Activated CD4-positive, alpha-beta memory T cell treated with anti-CD3 and anti-CD28 coated beads, Interleukin-2, amount 10 ng/mL, durations not matched to agents 7 days and 5 days (primary cell): ENCODE data around the gene ADNP2. TPM values are rescaled to one million over a fixed set of nuclear protein-coding genes. Genes with fewer than 3 reads are reported as not detected.

Experiments
- CTCF ChIA-PET: fragments of 350-600 bp; sonication (Branson Sonifier 250); formaldehyde crosslinking; loops from one replicate; lab custom pipeline; 2021; ENCODE audit warnings: antibody characterized with exemption, inconsistent platforms; lab: Charles Lee
- POLR2A ChIA-PET: fragments of 350-600 bp; sonication (Branson Sonifier 250); formaldehyde crosslinking; loops from one replicate; lab custom pipeline; 2021; ENCODE audit warnings: antibody characterized with exemption; lab: Charles Lee
- DNase-seq: peaks from one replicate; pipeline ENCODE4 v3.0.0-alpha.2; 2020
- H3K27ac Mint-ChIP-seq: one replicate; pipeline ENCODE4 v1.8.0; 2021; ENCODE audit warnings: mild to moderate bottlenecking, mixed read lengths
- H3K27me3 Mint-ChIP-seq: one replicate; pipeline ENCODE4 v1.8.0; 2021; ENCODE audit warnings: mixed read lengths
- H3K36me3 Mint-ChIP-seq: one replicate; pipeline ENCODE4 v1.8.0; 2021; ENCODE audit warnings: low read depth, mixed read lengths
- H3K4me1 Mint-ChIP-seq: one replicate; pipeline ENCODE4 v1.8.0; 2021; ENCODE audit warnings: mixed read lengths
- H3K4me3 Mint-ChIP-seq: one replicate; pipeline ENCODE4 v1.8.0; 2021; ENCODE audit warnings: mild to moderate bottlenecking, mixed read lengths
- H3K9me3 Mint-ChIP-seq: one replicate; pipeline ENCODE4 v1.8.0; 2021; ENCODE audit warnings: mixed read lengths
- total RNA-seq, 2 experiments: library from RNA; stranded (reverse); gene quantifications; one replicate each; pipeline ENCODE4 v1.2.3, GENCODE V29; 2021

The ADNP2 gene
- total RNA-seq, 2 experiments from 2014 or later, result 25.8 to 26.6 TPM

GRCh38 chr18:80170395-80171053 is 61.5 kb downstream of the ADNP2 start:
- ChIA-PET POLR2A (interaction anchor here (1.2 kb wide), 1 partner anchor 85 kb away, joined by 3 read pairs; no protein-coding TSS in a partner anchor), CTCF (interaction anchor here (0.6 to 2.3 kb wide), 14 partner anchors 10 to 309 kb away, joined by 3 to 14 read pairs (median 4); no protein-coding TSS in a partner anchor)
- peaks cover 30% of the 10 kb centered on the region for H3K27me3 Mint-ChIP-seq

GRCh38 chr18:80171054-80171872 is 62.2 kb downstream of the ADNP2 start:
- Mint-ChIP-seq H3K4me1 (peaks cover 16% of the 10 kb centered on the region), H3K27me3 (peaks cover 36% of the 10 kb centered on the region), H3K9me3 (no peaks in the 10 kb centered on the region), H3K36me3 (no peaks in the 10 kb centered on the region), H3K27ac (no peak overlapping the region), H3K4me3 (no peak overlapping the region)
- CTCF ChIA-PET, result interaction anchor here (0.6 to 2.3 kb wide), 14 partner anchors 11 to 309 kb away, joined by 3 to 14 read pairs (median 4); no protein-coding TSS in a partner anchor
- peak; percentile 62 for DNase-seq
- POLR2A ChIA-PET, result interaction anchor here (1.2 kb wide), 1 partner anchor 84 kb away, joined by 3 read pairs; no protein-coding TSS in a partner anchor

More at GRCh38 chr18:80170395-80171053, 61.5 kb downstream of the ADNP2 start:
- H3K4me3 Mint-ChIP-seq, result no peak overlapping the region
- no peak overlapping the region for H3K27ac Mint-ChIP-seq
- H3K36me3 Mint-ChIP-seq, result no peaks in the 10 kb centered on the region
- H3K9me3 Mint-ChIP-seq, result no peaks in the 10 kb centered on the region
- DNase-seq, result no peak
- H3K4me1 Mint-ChIP-seq, result peaks cover 11% of the 10 kb centered on the region

- Mint-ChIP-seq H3K27me3 (peaks cover 42% of the 10 kb centered on the region), H3K36me3 (no peaks in the 10 kb centered on the region), H3K4me1 (peaks cover 18% of the 10 kb centered on the region), H3K27ac (no peak overlapping the region), H3K4me3 (no peak overlapping the region), H3K9me3 (no peaks in the 10 kb centered on the region)
- ChIA-PET CTCF (interaction anchor here (2.3 kb wide), 1 partner anchor 84 kb away, joined by 14 read pairs; no protein-coding TSS in a partner anchor), POLR2A (no interaction called here)
- DNase-seq, result no peak
Observed at GRCh38 chr18:80172056-80172455, 63.0 kb downstream of the ADNP2 start.

GRCh38 chr18:80173060-80173459 is 64.0 kb downstream of the ADNP2 start:
- peaks cover 47% of the 10 kb centered on the region for H3K27me3 Mint-ChIP-seq
- CTCF ChIA-PET, result no interaction called here

GRCh38 chr18:80175451-80176204 is 66.6 kb downstream of the ADNP2 start:
- POLR2A ChIA-PET, result no interaction called here
- Mint-ChIP-seq H3K4me3 (no peak overlapping the region), H3K27me3 (peaks cover 47% of the 10 kb centered on the region)

More at GRCh38 chr18:80173060-80173459, 64.0 kb downstream of the ADNP2 start:
- H3K4me1 Mint-ChIP-seq, result peaks cover 18% of the 10 kb centered on the region
- POLR2A ChIA-PET, result no interaction called here
- no peak overlapping the region for H3K4me3 Mint-ChIP-seq
- H3K9me3 Mint-ChIP-seq, result no peaks in the 10 kb centered on the region
- no peak overlapping the region for H3K27ac Mint-ChIP-seq
- H3K36me3 Mint-ChIP-seq, result no peaks in the 10 kb centered on the region
- DNase-seq, result no peak

GRCh38 chr18:80176334-80177073 is 67.4 kb downstream of the ADNP2 start:
- ChIA-PET POLR2A (no interaction called here), CTCF (interaction anchor here (1.4 kb wide), 1 partner anchor 26 kb away, joined by 3 read pairs; no protein-coding TSS in a partner anchor)
- DNase-seq, result no peak
- Mint-ChIP-seq H3K9me3 (no peaks in the 10 kb centered on the region), H3K4me3 (no peak overlapping the region), H3K36me3 (no peaks in the 10 kb centered on the region), H3K27ac (no peak overlapping the region), H3K27me3 (peaks cover 42% of the 10 kb centered on the region), H3K4me1 (peaks cover 17% of the 10 kb centered on the region)

More at GRCh38 chr18:80175451-80176204, 66.6 kb downstream of the ADNP2 start:
- Mint-ChIP-seq H3K4me1 (peaks cover 18% of the 10 kb centered on the region), H3K27ac (peak overlapping the region; percentile 7), H3K36me3 (no peaks in the 10 kb centered on the region), H3K9me3 (no peaks in the 10 kb centered on the region)
- CTCF ChIA-PET, result interaction anchor here (1.4 kb wide), 1 partner anchor 27 kb away, joined by 3 read pairs; no protein-coding TSS in a partner anchor
- DNase-seq, result peak; percentile 58

GRCh38 chr18:80177128-80177527 is 68.1 kb downstream of the ADNP2 start:
- no peak for DNase-seq
- Mint-ChIP-seq H3K27ac (no peak overlapping the region), H3K27me3 (peaks cover 38% of the 10 kb centered on the region), H3K9me3 (no peaks in the 10 kb centered on the region), H3K4me3 (no peak overlapping the region), H3K4me1 (peaks cover 14% of the 10 kb centered on the region), H3K36me3 (no peaks in the 10 kb centered on the region)
- CTCF ChIA-PET, result no interaction called here
- POLR2A ChIA-PET, result no interaction called here

- Mint-ChIP-seq H3K9me3 (no peaks in the 10 kb centered on the region), H3K36me3 (no peaks in the 10 kb centered on the region), H3K27me3 (peaks cover 32% of the 10 kb centered on the region), H3K4me3 (no peak overlapping the region), H3K4me1 (peaks cover 14% of the 10 kb centered on the region), H3K27ac (no peak overlapping the region)
- DNase-seq, result no peak
- POLR2A ChIA-PET, result no interaction called here
- CTCF ChIA-PET, result no interaction called here
Observed at GRCh38 chr18:80178935-80179818, 70.1 kb downstream of the ADNP2 start.

GRCh38 chr18:80179857-80180558 is 70.9 kb downstream of the ADNP2 start:
- POLR2A ChIA-PET, result no interaction called here
- CTCF ChIA-PET, result no interaction called here
- peaks cover 12% of the 10 kb centered on the region for H3K4me1 Mint-ChIP-seq

GRCh38 chr18:80180778-80181564 is 71.9 kb downstream of the ADNP2 start:
- peaks cover 22% of the 10 kb centered on the region for H3K27me3 Mint-ChIP-seq
- DNase-seq, result no peak
- H3K4me1 Mint-ChIP-seq, result peaks cover 2% of the 10 kb centered on the region
- no peak overlapping the region for H3K4me3 Mint-ChIP-seq
- ChIA-PET CTCF (no interaction called here), POLR2A (no interaction called here)
- H3K27ac Mint-ChIP-seq, result no peak overlapping the region
- H3K9me3 Mint-ChIP-seq, result peaks cover 5% of the 10 kb centered on the region
- no peaks in the 10 kb centered on the region for H3K36me3 Mint-ChIP-seq

More at GRCh38 chr18:80179857-80180558, 70.9 kb downstream of the ADNP2 start:
- no peak for DNase-seq
- Mint-ChIP-seq H3K27me3 (peaks cover 30% of the 10 kb centered on the region), H3K27ac (no peak overlapping the region), H3K36me3 (no peaks in the 10 kb centered on the region), H3K9me3 (no peaks in the 10 kb centered on the region), H3K4me3 (no peak overlapping the region)
